ENCODE measurements around the gene SLC28A2. TPM values are rescaled to one million over a fixed set of nuclear protein-coding genes. Genes with fewer than 3 reads are reported as not detected.

Gene SLC28A2
- total RNA-seq, 1 donor from 2014 or later = not detected

DNA sequence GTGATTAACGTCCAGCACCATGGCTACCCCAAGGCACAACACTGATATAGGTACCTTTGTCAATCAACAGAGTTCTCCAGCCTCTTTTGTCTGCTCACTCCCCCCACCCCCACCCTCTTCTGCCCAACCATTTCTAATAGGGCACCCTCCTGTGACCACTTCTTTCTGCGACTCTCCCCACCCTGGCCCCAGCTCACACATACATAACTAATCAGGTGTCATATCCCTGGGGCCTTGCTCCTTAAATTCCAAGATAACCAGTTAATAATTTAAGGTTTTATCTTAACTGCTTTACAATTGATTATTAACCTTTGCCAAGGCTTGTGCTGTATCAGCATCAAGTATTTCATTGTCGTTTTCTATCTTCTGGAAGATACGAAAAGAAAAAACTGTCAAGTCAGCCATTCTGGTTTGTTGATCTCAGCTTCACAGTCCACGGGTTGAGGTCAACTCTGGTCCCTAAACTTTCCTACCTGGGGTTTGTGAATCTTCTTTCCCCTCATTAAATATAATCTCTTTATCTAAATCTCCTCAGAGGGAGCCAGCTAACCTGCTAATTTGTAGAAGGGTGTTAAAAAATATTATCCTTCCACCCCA is 27.3 kb upstream of the SLC28A2 start:
- no peak overlapping the region for H3K4me3 ChIP-seq (ENCODE audit: low read depth, low read length)
- TF ChIP-seq, protein P1, sequence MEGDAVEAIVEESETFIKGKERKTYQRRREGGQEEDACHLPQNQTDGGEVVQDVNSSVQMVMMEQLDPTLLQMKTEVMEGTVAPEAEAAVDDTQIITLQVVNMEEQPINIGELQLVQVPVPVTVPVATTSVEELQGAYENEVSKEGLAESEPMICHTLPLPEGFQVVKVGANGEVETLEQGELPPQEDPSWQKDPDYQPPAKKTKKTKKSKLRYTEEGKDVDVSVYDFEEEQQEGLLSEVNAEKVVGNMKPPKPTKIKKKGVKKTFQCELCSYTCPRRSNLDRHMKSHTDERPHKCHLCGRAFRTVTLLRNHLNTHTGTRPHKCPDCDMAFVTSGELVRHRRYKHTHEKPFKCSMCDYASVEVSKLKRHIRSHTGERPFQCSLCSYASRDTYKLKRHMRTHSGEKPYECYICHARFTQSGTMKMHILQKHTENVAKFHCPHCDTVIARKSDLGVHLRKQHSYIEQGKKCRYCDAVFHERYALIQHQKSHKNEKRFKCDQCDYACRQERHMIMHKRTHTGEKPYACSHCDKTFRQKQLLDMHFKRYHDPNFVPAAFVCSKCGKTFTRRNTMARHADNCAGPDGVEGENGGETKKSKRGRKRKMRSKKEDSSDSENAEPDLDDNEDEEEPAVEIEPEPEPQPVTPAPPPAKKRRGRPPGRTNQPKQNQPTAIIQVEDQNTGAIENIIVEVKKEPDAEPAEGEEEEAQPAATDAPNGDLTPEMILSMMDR (conservative IDR thresholded peaks at IDR 0.05; ENCODE audit: low read depth, low read length) = no peak
- DNase-seq (ENCODE audit: low read depth) = no peak

DNA sequence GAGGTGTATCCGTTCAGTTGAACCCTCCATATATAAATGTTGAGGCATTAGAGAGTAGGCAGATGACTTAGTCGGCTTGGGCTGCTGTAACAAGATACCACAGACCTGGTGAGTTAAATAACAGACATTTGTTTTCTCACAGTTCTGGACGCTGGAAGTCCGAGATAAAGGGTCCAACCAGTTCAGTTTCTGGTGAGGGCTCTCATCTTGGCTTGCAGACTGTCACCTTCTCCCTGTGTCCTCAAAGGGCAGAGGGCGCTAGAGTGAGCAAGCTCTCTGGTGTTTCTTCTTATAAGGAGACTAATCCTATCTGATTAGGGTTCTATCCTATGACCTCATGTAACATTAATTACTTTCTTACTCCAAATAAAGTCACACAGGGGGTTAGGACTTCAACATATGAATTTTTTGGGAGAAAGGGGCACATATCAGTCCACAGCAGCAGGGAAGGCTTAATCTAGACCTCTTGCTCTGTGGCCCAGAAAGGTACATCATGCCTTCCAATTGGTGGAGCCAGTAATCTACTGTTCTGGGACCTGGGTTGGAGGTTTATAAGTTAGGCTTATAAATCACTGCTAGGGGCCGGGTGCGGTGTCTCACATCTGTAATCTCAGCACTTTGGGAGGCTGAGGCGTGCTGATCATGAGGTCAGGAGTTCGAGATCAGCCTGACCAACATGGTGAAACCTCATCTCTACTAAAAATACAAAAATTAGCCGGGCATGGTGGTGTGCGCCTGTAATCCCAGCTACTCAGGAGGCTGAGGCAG is 26.3 kb upstream of the SLC28A2 start:
- DNase-seq (ENCODE audit: low read depth) = no peak
- no peak overlapping the region for H3K4me3 ChIP-seq (ENCODE audit: low read depth, low read length)
- TF ChIP-seq, protein P1 (conservative IDR thresholded peaks at IDR 0.05; ENCODE audit: low read depth, low read length) = no peak

DNA sequence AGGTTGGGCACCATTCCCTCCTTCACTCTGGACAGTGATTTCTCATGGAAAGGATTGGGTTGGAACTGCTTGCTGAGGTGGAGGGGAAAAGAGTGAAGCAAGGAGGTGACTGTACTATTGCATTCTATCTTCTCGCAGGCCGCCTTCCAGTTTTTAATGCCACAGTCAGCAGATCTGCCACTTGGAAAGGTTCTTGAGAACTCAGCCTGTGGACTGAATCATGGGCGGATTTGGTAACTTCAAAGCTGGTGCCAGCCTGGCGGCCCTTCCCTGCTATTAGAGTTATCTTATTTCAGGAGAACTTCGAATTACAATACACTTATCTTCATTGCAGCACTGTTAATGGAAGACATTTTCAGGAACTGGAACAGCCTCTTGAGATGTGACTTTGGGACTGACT is 23.1 kb upstream of the SLC28A2 start:
- H3K4me3 ChIP-seq (ENCODE audit: low read depth, low read length) = no peak overlapping the region
- TF ChIP-seq, protein P1 (conservative IDR thresholded peaks at IDR 0.05; ENCODE audit: low read depth, low read length) = no peak
- no peak for DNase-seq (ENCODE audit: low read depth)

DNA sequence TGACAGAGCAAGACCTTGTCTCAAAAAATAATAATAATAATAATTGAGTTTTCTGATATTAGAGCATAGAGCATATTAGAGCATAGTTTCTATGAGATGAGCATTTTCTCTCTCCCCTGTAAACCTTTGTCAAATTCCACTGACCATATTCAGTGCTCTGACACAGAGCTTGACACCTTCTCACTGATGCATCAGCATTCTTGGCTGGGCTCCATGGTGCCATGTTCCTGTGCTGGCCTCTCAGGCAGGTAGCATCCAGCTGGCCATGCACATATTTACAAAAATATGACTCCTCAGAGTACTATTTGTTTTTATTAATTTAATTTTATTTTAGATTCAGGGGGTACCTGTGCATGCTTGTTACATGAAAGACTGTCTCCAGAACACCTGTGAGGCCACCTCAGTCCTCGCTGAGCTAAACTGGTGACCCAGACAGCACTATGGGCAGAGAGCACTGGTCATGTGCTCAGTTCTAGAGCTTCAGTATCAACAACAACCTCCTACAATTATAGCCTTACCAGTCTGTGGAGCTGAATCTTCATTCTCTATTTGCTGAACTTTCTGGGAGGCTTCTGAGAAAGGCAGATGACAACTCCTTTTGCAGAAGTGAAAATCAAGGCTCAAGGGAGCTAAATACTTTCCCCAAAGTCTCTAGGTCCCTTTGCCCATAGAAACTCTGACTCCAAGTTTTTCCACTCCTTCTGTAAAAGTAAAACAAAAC is 21.6 kb upstream of the SLC28A2 start:
- no peak overlapping the region for H3K4me3 ChIP-seq (ENCODE audit: low read depth, low read length)
- DNase-seq (ENCODE audit: low read depth) = no peak
- TF ChIP-seq, protein P1 (conservative IDR thresholded peaks at IDR 0.05; ENCODE audit: low read depth, low read length) = no peak

DNA sequence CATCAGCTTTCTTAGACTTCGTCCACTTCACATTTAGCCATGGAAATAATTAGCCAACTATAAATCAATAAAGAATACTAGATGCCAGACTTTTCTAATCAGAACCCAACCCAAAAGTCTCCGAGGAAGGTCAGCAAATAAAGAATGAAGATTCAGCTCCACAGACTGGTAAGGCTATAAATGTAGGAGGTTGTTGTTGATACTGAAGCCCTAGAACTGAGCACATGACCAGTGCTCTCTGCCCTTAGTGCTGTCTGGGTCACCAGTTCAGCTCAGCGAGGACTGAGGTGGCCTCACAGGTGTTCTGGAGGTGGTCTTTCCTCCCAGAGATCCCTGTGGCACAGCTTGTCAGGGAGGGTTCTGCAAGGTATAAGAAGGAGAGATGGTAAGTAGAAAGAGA is 20.9 kb upstream of the SLC28A2 start:
- DNase-seq (ENCODE audit: low read depth) = no peak
- TF ChIP-seq, protein P1 (conservative IDR thresholded peaks at IDR 0.05; ENCODE audit: low read depth, low read length) = no peak
- H3K4me3 ChIP-seq (ENCODE audit: low read depth, low read length) = no peak overlapping the region

DNA sequence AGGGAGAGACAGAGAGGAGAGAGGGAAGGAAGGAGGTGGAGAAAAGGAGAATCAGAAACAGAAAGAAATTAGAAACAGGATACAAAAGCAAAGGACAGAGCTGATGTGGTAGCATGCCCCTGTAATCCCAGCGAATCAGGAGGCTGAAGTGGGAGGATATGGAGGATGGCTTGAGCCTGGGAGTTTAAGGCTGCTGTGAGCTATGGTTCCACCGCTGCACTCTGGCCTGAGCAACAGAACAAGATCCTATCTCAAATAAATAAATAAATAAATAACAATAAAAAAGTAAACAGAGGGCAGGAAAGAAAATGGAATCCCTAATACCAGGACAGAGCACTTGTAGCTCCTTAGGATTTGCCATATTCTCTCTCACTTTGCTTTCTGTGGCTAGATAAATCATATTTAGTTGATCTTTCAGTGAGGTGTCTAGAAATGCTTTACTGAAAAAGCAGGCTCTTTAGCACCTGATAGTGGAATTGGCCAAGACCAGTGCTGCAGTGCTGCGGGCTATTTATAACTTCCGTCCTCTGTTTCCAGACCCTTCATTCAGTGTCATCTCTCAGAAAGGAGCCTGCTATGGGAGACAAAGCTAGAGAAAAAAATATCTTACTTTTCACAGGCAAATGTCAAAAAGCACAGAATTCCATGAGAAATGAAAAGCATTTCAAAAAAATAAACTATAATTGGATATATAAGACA is 20.0 kb upstream of the SLC28A2 start:
- TF ChIP-seq, protein P1 (conservative IDR thresholded peaks at IDR 0.05; ENCODE audit: low read depth, low read length) = no peak
- no peak for DNase-seq (ENCODE audit: low read depth)
- H3K4me3 ChIP-seq (ENCODE audit: low read depth, low read length) = no peak overlapping the region
